ENCODE results near the gene ACY1. TPM values are rescaled to one million over a fixed set of nuclear protein-coding genes. Genes with fewer than 3 reads are reported as not detected.

ACY1 gene
- total RNA-seq, 1 donor from 2014 or later = 95.8 TPM

DNA sequence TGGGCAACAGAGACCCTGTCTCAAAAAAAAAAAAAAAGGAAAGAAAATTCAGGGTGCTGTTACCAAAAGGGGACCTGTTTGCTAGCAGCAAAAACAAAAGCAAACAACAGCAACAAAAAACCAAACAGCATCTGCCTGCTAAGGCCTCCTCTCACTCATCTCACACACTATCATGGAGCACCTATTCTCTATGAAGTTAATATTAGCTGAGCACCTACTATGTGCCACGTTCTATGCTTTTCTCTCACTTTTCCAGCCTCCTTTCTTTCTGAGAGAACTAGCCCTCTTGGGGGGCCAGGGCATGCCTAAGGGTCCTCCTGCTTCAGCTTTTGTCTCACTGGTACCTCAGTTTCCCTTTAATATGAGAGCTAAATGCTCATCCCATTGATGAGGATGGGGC is 28.6 kb upstream of the ACY1 start:
- TF ChIP-seq, protein P1, sequence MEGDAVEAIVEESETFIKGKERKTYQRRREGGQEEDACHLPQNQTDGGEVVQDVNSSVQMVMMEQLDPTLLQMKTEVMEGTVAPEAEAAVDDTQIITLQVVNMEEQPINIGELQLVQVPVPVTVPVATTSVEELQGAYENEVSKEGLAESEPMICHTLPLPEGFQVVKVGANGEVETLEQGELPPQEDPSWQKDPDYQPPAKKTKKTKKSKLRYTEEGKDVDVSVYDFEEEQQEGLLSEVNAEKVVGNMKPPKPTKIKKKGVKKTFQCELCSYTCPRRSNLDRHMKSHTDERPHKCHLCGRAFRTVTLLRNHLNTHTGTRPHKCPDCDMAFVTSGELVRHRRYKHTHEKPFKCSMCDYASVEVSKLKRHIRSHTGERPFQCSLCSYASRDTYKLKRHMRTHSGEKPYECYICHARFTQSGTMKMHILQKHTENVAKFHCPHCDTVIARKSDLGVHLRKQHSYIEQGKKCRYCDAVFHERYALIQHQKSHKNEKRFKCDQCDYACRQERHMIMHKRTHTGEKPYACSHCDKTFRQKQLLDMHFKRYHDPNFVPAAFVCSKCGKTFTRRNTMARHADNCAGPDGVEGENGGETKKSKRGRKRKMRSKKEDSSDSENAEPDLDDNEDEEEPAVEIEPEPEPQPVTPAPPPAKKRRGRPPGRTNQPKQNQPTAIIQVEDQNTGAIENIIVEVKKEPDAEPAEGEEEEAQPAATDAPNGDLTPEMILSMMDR (conservative IDR thresholded peaks at IDR 0.05; ENCODE audit: low read depth, low read length) = no peak
- DNase-seq (ENCODE audit: low read depth) = no peak

GRCh38 chr3:51955175-51955892 is 28.0 kb upstream of the ACY1 start, which contains the start of gene GPR62:
GPR62 (plus strand) TSS chr3:51955381; CDS start chr3:51955653, 272 bp downstream.
- H3K4me3 ChIP-seq (ENCODE audit: low read depth, low read length) = peak within 1 kb of the TSS; percentile 44
- TF ChIP-seq, protein P1 (conservative IDR thresholded peaks at IDR 0.05; ENCODE audit: low read depth, low read length) = no peak
- DNase-seq (ENCODE audit: low read depth) = no peak

More for the DNA sequence above, 28.6 kb upstream of the ACY1 start:
- no peak overlapping the region for H3K4me3 ChIP-seq (ENCODE audit: low read depth, low read length)

GRCh38 chr3:51955893-51956770 is 27.2 kb upstream of the ACY1 start:
- no peak for DNase-seq (ENCODE audit: low read depth)
- peak overlapping the region; percentile 44 for H3K4me3 ChIP-seq (ENCODE audit: low read depth, low read length)
- TF ChIP-seq, protein P1 (conservative IDR thresholded peaks at IDR 0.05; ENCODE audit: low read depth, low read length) = peak; percentile 50

GRCh38 chr3:51957520-51958205 is 25.7 kb upstream of the ACY1 start:
- TF ChIP-seq, protein P1 (conservative IDR thresholded peaks at IDR 0.05; ENCODE audit: low read depth, low read length) = no peak
- DNase-seq (ENCODE audit: low read depth) = no peak
- H3K4me3 ChIP-seq (ENCODE audit: low read depth, low read length) = no peak overlapping the region

- no peak overlapping the region for H3K4me3 ChIP-seq (ENCODE audit: low read depth, low read length)
- TF ChIP-seq, protein P1 (conservative IDR thresholded peaks at IDR 0.05; ENCODE audit: low read depth, low read length) = no peak
- no peak for DNase-seq (ENCODE audit: low read depth)
Observed at GRCh38 chr3:51958603-51959521, 24.5 kb upstream of the ACY1 start.

DNA sequence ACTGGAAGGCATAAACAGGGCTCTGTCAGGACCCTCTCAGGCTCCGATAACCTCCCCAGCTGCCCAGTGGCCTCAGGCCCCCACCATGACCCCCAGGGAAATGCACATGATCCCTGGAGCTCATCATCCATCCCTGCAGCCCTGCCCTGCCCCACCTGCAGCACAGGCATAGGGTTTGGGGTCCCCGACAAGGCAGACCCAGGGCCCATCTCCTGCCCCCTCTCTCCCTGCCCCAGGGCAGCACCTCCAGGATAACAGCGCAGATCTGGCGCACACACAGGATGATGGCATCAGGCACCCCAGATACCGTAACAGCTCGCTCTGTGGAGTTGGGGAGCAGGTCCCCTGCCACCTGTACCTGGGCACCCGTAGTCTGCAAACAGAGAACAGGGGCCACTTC is 23.7 kb upstream of the ACY1 start:
- H3K4me3 ChIP-seq (ENCODE audit: low read depth, low read length) = no peak overlapping the region
- no peak for DNase-seq (ENCODE audit: low read depth)
- TF ChIP-seq, protein P1 (conservative IDR thresholded peaks at IDR 0.05; ENCODE audit: low read depth, low read length) = no peak
